Panc1 (cell line): Measurements from ENCODE around the gene YBEY.

Experiments
- CTCF ChIP-seq: fragments of 450-650 bp; IDR thresholded peaks from 2 replicates; pipeline ENCODE4 v1.5.1; 2017; ENCODE audit warnings: mild to moderate bottlenecking
- POLR2AphosphoS5 ChIP-seq: IDR thresholded peaks from 2 replicates; pipeline ENCODE4 v1.6.1; 2012; ENCODE audit warnings: mild to moderate bottlenecking, low read depth, low read length, moderate library complexity
- REST ChIP-seq, 2 experiments: IDR thresholded peaks; 2 replicates each; pipeline ENCODE4 v1.6.1; 2011 to 2012; ENCODE audit warnings: low read depth in 2 of 2, control low read depth in 1 of 2, low read length in 1 of 2, mild to moderate bottlenecking in 1 of 2, moderate library complexity in 1 of 2; ENCODE audit not compliant: insufficient read depth in 1 of 2
- SIN3A ChIP-seq: IDR thresholded peaks from 2 replicates; pipeline ENCODE4 v1.6.1; 2012; ENCODE audit warnings: low read depth, mild to moderate bottlenecking, low read length, moderate library complexity, borderline replicate concordance; ENCODE audit not compliant: insufficient read depth
- TCF7L2 ChIP-seq: IDR thresholded peaks from 2 replicates; pipeline ENCODE4 v1.6.1; 2011; ENCODE audit warnings: mild to moderate bottlenecking, low read depth, low read length, inconsistent platforms

- no peak for TF ChIP-seq CTCF
- TF ChIP-seq SIN3A = no peak
- no peak for TF ChIP-seq POLR2AphosphoS5
- TF ChIP-seq REST (IDR thresholded peaks at IDR 0.05; ENCODE audit: insufficient read depth in 1 of 2, low read depth in 2 of 2, low read length in 1 of 2) = no peak
- no peak for TF ChIP-seq TCF7L2
These were observed 5.4 kb downstream of the YBEY start for GRCh38 chr21:46291561-46291960.
